ENCODE data around the gene CARS1.

- TF ChIP-seq ATF3 (IDR thresholded peaks at IDR 0.05; ENCODE audit: borderline replicate concordance, extremely low read depth, low read depth, low read length) (no peak), CHD4 (IDR thresholded peaks at IDR 0.05) (no peak), ZBTB33 (IDR thresholded peaks at IDR 0.05) (no peak), EP300 (IDR thresholded peaks at IDR 0.05; ENCODE audit: borderline replicate concordance in 1 of 2, control insufficient read depth in 1 of 2, low read depth in 2 of 2, low read length in 2 of 2) (no peak), ZNF274 (IDR thresholded peaks at IDR 0.05; ENCODE audit: insufficient read depth, insufficient read length) (no peak), HCFC1 (IDR thresholded peaks at IDR 0.05; ENCODE audit: low read length) (no peak), SP1 (IDR thresholded peaks at IDR 0.05; ENCODE audit: low read depth, low read length) (no peak), SMC3 (IDR thresholded peaks at IDR 0.05; ENCODE audit: borderline replicate concordance, low read length) (no peak), ATF2 (IDR thresholded peaks at IDR 0.05; ENCODE audit: low read length) (no peak)
These were observed 46.5 kb downstream of the CARS1 start for GRCh38 chr11:3010521-3011275.

Measured in GM12878 (cell line).